Osteoblast (primary cell): Measurements from ENCODE around the gene OR5H6. TPM values are rescaled to one million over a fixed set of nuclear protein-coding genes. Genes with fewer than 3 reads are reported as not detected.

Experiments used
- DNase-seq: peaks from one replicate; pipeline ENCODE4 v3.0.0; 2011; ENCODE audit warnings: low spot score, mixed read lengths; ENCODE audit not compliant: insufficient read length; ENCODE audit errors: missing footprints
- H2AFZ ChIP-seq: 2 replicates; pipeline ENCODE4 v1.6.0; 2011; ENCODE audit warnings: mild to moderate bottlenecking, low read length
- H3K27ac ChIP-seq: 2 replicates; pipeline ENCODE4 v1.5.1; 2011; ENCODE audit warnings: mild to moderate bottlenecking, low read depth, low read length, moderate library complexity
- H3K27me3 ChIP-seq: 2 replicates; pipeline ENCODE4 v1.6.0; 2012; ENCODE audit warnings: mild to moderate bottlenecking, control low read depth, inconsistent platforms, low read length, moderate library complexity; ENCODE audit not compliant: insufficient read depth
- H3K36me3 ChIP-seq: 2 replicates; pipeline ENCODE4 v1.5.1; 2011; ENCODE audit warnings: mild to moderate bottlenecking, low read length, control low read depth, moderate library complexity; ENCODE audit not compliant: insufficient read depth
- H3K4me1 ChIP-seq: 2 replicates; pipeline ENCODE4 v1.5.1; 2011; ENCODE audit warnings: mild to moderate bottlenecking, low read length, control low read depth, moderate library complexity; ENCODE audit not compliant: insufficient read depth
- H3K4me2 ChIP-seq: 2 replicates; pipeline ENCODE4 v1.6.0; 2011; ENCODE audit warnings: mild to moderate bottlenecking, low read length; ENCODE audit not compliant: insufficient read depth
- H3K4me3 ChIP-seq: fragments of 200-600 bp; sonication (generic); 3 replicates; pipeline ENCODE4 v1.5.1; 2012; ENCODE audit warnings: mild to moderate bottlenecking, low read length, inconsistent platforms; ENCODE audit not compliant: insufficient read depth
- H3K79me2 ChIP-seq: 2 replicates; pipeline ENCODE4 v1.6.0; 2012; ENCODE audit warnings: mild to moderate bottlenecking, low read length, control low read depth, inconsistent platforms; ENCODE audit not compliant: insufficient read depth
- H3K9me3 ChIP-seq: 2 replicates; pipeline ENCODE4 v1.5.1; 2011; ENCODE audit warnings: low read depth, low read length, control low read depth
- H4K20me1 ChIP-seq: 2 replicates; pipeline ENCODE4 v1.6.0; 2012; ENCODE audit warnings: mild to moderate bottlenecking, low read length, control low read depth; ENCODE audit not compliant: insufficient read depth
- total RNA-seq: library from RNA; depleted of rRNA; stranded (reverse); fragments of >200 nt; gene quantifications from 2 replicates; pipeline ENCODE4 v1.2.3, GENCODE V29; 2012
- TF ChIP-seq, protein P1 (sequence below): IDR thresholded peaks from 2 replicates; pipeline ENCODE4 v1.5.1; 2011; ENCODE audit warnings: mild to moderate bottlenecking, low read depth, low read length, moderate library complexity; ENCODE audit errors: extremely low read depth

Gene OR5H6
- total RNA-seq, 1 donor: not detected

DNA sequence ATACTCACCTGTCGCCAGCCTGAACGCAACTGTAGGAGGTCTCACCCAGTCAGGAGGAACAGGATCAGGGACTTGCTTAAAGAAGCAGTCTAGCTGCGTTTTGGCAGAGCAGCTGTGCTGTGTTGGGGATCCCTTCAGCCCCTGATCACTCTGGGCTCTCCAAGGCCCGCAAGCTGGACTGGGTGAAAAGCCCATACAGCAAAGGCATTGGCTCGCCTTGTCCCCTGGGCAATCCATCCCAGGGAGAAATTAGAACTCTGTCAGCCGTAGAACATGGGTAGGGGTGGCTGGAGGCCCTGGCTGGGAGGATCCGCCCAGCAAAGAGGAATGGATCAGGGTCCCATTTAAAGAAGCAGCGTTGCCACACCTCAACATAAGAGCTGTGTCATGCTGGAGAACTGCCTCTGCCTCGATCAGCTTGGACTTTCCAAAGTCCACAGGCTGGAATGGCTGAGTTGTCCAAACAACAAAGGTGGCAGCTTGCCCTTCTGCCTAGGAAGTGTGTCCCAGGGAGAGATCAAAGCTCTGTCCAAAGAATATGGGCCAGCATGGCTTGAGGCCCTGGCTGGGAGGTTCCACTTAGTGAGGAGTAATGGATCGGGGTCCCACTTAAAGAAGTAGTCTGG lies 27.4 kb downstream of the OR5H6 start:
- H3K9me3 ChIP-seq: no peaks in the 10 kb centered on the region
- no peaks in the 10 kb centered on the region for H3K36me3 ChIP-seq
- no peaks in the 10 kb centered on the region for H3K79me2 ChIP-seq
- DNase-seq: no peak
- no peak overlapping the region for H3K4me2 ChIP-seq
- no peaks in the 10 kb centered on the region for H4K20me1 ChIP-seq
- no peak overlapping the region for H2AFZ ChIP-seq
- no peaks in the 10 kb centered on the region for H3K27me3 ChIP-seq
- H3K27ac ChIP-seq: no peak overlapping the region
- TF ChIP-seq, protein P1, sequence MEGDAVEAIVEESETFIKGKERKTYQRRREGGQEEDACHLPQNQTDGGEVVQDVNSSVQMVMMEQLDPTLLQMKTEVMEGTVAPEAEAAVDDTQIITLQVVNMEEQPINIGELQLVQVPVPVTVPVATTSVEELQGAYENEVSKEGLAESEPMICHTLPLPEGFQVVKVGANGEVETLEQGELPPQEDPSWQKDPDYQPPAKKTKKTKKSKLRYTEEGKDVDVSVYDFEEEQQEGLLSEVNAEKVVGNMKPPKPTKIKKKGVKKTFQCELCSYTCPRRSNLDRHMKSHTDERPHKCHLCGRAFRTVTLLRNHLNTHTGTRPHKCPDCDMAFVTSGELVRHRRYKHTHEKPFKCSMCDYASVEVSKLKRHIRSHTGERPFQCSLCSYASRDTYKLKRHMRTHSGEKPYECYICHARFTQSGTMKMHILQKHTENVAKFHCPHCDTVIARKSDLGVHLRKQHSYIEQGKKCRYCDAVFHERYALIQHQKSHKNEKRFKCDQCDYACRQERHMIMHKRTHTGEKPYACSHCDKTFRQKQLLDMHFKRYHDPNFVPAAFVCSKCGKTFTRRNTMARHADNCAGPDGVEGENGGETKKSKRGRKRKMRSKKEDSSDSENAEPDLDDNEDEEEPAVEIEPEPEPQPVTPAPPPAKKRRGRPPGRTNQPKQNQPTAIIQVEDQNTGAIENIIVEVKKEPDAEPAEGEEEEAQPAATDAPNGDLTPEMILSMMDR: no peak
- H3K4me3 ChIP-seq: no peak overlapping the region
- no peaks in the 10 kb centered on the region for H3K4me1 ChIP-seq

Other genes with a start within 250 kb of the OR5H6 start
- not detected in 2 replicates for gene GABRR3, start 228.9 kb upstream of the OR5H6 start, total RNA-seq
- not detected in 2 replicates for gene OR5AC2, start 177.1 kb upstream of the OR5H6 start, total RNA-seq
- not detected in 2 replicates for gene OR5H1, start 133.5 kb upstream of the OR5H6 start, total RNA-seq
- not detected in 2 replicates for gene OR5H14, start 116.8 kb upstream of the OR5H6 start, total RNA-seq
- not detected in 2 replicates for gene OR5H15, start 97.5 kb upstream of the OR5H6 start, total RNA-seq
- gene OR5H2, start 18.3 kb downstream of the OR5H6 start, total RNA-seq: not detected in 2 replicates
- not detected in 2 replicates for gene OR5K4, start 89.6 kb downstream of the OR5H6 start, total RNA-seq
- not detected in 2 replicates for gene OR5K3, start 126.4 kb downstream of the OR5H6 start, total RNA-seq
- not detected in 2 replicates for gene OR5K1, start 199.0 kb downstream of the OR5H6 start, total RNA-seq
- not detected in 2 replicates for gene OR5K2, start 233.4 kb downstream of the OR5H6 start, total RNA-seq